NCI-H2196 treated with DMSO at 0.1 percent for 48 hours (cell line): ENCODE results near the gene ITPR2.
"Not testable (repeated sequence)": the region's sequence is repeated elsewhere in the genome, so short reads cannot be mapped to it uniquely, and the experiment has no call there.

Experiments
- DNase-seq: peaks from one replicate; lab custom pipeline; 2025; ENCODE audit not compliant: unreplicated experiment; lab: John Stamatoyannopoulos, UW

ITPR2 gene

GRCh38 chr12:26318661-26319068 lies 514.3 kb downstream of the ITPR2 start:
- no peak for DNase-seq

GRCh38 chr12:26317942-26318575 lies 514.9 kb downstream of the ITPR2 start:
- DNase-seq = no peak

GRCh38 chr12:26314103-26314502 lies 518.9 kb downstream of the ITPR2 start:
- not testable (repeated sequence) for DNase-seq

- not testable (repeated sequence) for DNase-seq
Observed at GRCh38 chr12:26310489-26310888, 522.5 kb downstream of the ITPR2 start.

GRCh38 chr12:26309634-26310033 lies 523.4 kb downstream of the ITPR2 start:
- DNase-seq = no peak

GRCh38 chr12:26304273-26304672 lies 528.7 kb downstream of the ITPR2 start:
- DNase-seq = no peak

- no peak for DNase-seq
Observed at GRCh38 chr12:26303418-26303817, 529.6 kb downstream of the ITPR2 start.

GRCh38 chr12:26302776-26303175 lies 530.2 kb downstream of the ITPR2 start:
- DNase-seq = no peak

GRCh38 chr12:26299751-26300150 lies 533.2 kb downstream of the ITPR2 start:
- DNase-seq = no peak

GRCh38 chr12:26298785-26299621 lies 534.0 kb downstream of the ITPR2 start:
- no peak for DNase-seq

- no peak for DNase-seq
Observed at GRCh38 chr12:26297396-26298070, 535.5 kb downstream of the ITPR2 start.

- DNase-seq = no peak
Observed at GRCh38 chr12:26295001-26295400, 538.0 kb downstream of the ITPR2 start.

GRCh38 chr12:26293612-26294011 lies 539.4 kb downstream of the ITPR2 start:
- DNase-seq = no peak

GRCh38 chr12:26292596-26292995 lies 540.4 kb downstream of the ITPR2 start:
- DNase-seq = no peak

- DNase-seq = no peak
Observed at GRCh38 chr12:26290565-26290964, 542.4 kb downstream of the ITPR2 start.

- DNase-seq = no peak
Observed at GRCh38 chr12:26287671-26288381, 545.2 kb downstream of the ITPR2 start.
